ENCODE measurements around the gene ACSF3.

ACSF3 gene

GRCh38 chr16:89052191-89052889 is 41.3 kb upstream of the ACSF3 start:
- no peak for TF ChIP-seq CTCF (IDR thresholded peaks at IDR 0.05; ENCODE audit: low read depth, low read length)
- 0 out of 2 replicates have a peak overlapping the region, but pooled peaks have one; percentile 8 for H3K4me3 ChIP-seq (ENCODE audit: low read depth, low read length)

GRCh38 chr16:89052890-89053724 is 40.5 kb upstream of the ACSF3 start:
- H3K4me3 ChIP-seq (ENCODE audit: low read depth, low read length), result 0 out of 2 replicates have a peak overlapping the region, but pooled peaks have one; percentile 8

GRCh38 chr16:89053725-89054029 is 40.0 kb upstream of the ACSF3 start:
- H3K4me3 ChIP-seq (ENCODE audit: low read depth, low read length), result no peak overlapping the region
- TF ChIP-seq CTCF (IDR thresholded peaks at IDR 0.05; ENCODE audit: low read depth, low read length), result no peak

More at GRCh38 chr16:89052890-89053724, 40.5 kb upstream of the ACSF3 start:
- TF ChIP-seq CTCF (IDR thresholded peaks at IDR 0.05; ENCODE audit: low read depth, low read length), result no peak

- no peak overlapping the region for H3K4me3 ChIP-seq (ENCODE audit: low read depth, low read length)
- no peak for TF ChIP-seq CTCF (IDR thresholded peaks at IDR 0.05; ENCODE audit: low read depth, low read length)
These were observed 39.4 kb upstream of the ACSF3 start for GRCh38 chr16:89054261-89054661.

GRCh38 chr16:89054714-89055113 is 38.9 kb upstream of the ACSF3 start:
- TF ChIP-seq CTCF (IDR thresholded peaks at IDR 0.05; ENCODE audit: low read depth, low read length), result no peak

GRCh38 chr16:89055313-89055712 is 38.3 kb upstream of the ACSF3 start:
- H3K4me3 ChIP-seq (ENCODE audit: low read depth, low read length), result no peak overlapping the region
- TF ChIP-seq CTCF (IDR thresholded peaks at IDR 0.05; ENCODE audit: low read depth, low read length), result no peak

More at GRCh38 chr16:89054714-89055113, 38.9 kb upstream of the ACSF3 start:
- no peak overlapping the region for H3K4me3 ChIP-seq (ENCODE audit: low read depth, low read length)
